ENCODE results near the gene BTBD2. TPM values are rescaled to one million over a fixed set of nuclear protein-coding genes. Genes with fewer than 3 reads are reported as not detected.
"Not testable (repeated sequence)": the region's sequence is repeated elsewhere in the genome, so short reads cannot be mapped to it uniquely, and the experiment has no call there.

BTBD2 gene
- total RNA-seq, 2 donors from 2014 or later, result 44.6 to 52.1 TPM

- no peak for DNase-seq (ENCODE audit: low spot score)
- intact Hi-C loops (cut with DNase I), result no loop called here
These were observed 22.7 kb downstream of the BTBD2 start for GRCh38 chr19:1992759-1993260.

- intact Hi-C loops (cut with DNase I), result no loop called here
- no peak for DNase-seq (ENCODE audit: low spot score)
These were observed 24.2 kb downstream of the BTBD2 start for GRCh38 chr19:1991018-1991913.

GRCh38 chr19:1990230-1991017 is 25.1 kb downstream of the BTBD2 start:
- no peak for DNase-seq (ENCODE audit: low spot score)
- intact Hi-C loops (cut with DNase I), result no loop called here

GRCh38 chr19:1989513-1990229 is 25.8 kb downstream of the BTBD2 start:
- intact Hi-C loops (cut with DNase I), result no loop called here
- DNase-seq (ENCODE audit: low spot score), result no peak

- DNase-seq (ENCODE audit: low spot score); intact Hi-C loops (cut with DNase I): not testable (repeated sequence)
These were observed 27.1 kb downstream of the BTBD2 start for GRCh38 chr19:1988464-1988863.

GRCh38 chr19:1987197-1988187 is 28.0 kb downstream of the BTBD2 start:
- no peak for DNase-seq (ENCODE audit: low spot score)
- intact Hi-C loops (cut with DNase I), result no loop called here

- no peak for DNase-seq (ENCODE audit: low spot score)
- intact Hi-C loops (cut with DNase I), result no loop called here
These were observed 29.0 kb downstream of the BTBD2 start for GRCh38 chr19:1986357-1987162.

- intact Hi-C loops (cut with DNase I), result no loop called here
- DNase-seq (ENCODE audit: low spot score), result no peak
These were observed 29.7 kb downstream of the BTBD2 start for GRCh38 chr19:1985588-1986356.

GRCh38 chr19:1984357-1984756 is 31.2 kb downstream of the BTBD2 start:
- DNase-seq (ENCODE audit: low spot score), result no peak
- intact Hi-C loops (cut with DNase I), result no loop called here

- DNase-seq (ENCODE audit: low spot score), result no peak
- intact Hi-C loops (cut with DNase I), result loop anchor here in 1 of 2 donors (2.0 kb wide), 1 partner anchor 158 kb away; no protein-coding TSS in a partner anchor
These were observed 34.3 kb downstream of the BTBD2 start for GRCh38 chr19:1981253-1981652.

- intact Hi-C loops (cut with DNase I), result loop anchor here in 1 of 2 donors (2.0 kb wide), 1 partner anchor 158 kb away; no protein-coding TSS in a partner anchor
- DNase-seq (ENCODE audit: low spot score), result no peak
These were observed 34.7 kb downstream of the BTBD2 start for GRCh38 chr19:1980809-1981181.

- intact Hi-C loops (cut with DNase I), result loop anchor here in 1 of 2 donors (2.0 kb wide), 1 partner anchor 157 kb away; no protein-coding TSS in a partner anchor
- no peak for DNase-seq (ENCODE audit: low spot score)
These were observed 35.3 kb downstream of the BTBD2 start for GRCh38 chr19:1980091-1980808.

- DNase-seq (ENCODE audit: low spot score), result no peak
- intact Hi-C loops (cut with DNase I), result loop anchor here in 1 of 2 donors (2.0 kb wide), 1 partner anchor 157 kb away; no protein-coding TSS in a partner anchor
These were observed 35.9 kb downstream of the BTBD2 start for GRCh38 chr19:1979642-1980041.

GRCh38 chr19:1979017-1979416 is 36.5 kb downstream of the BTBD2 start:
- intact Hi-C loops (cut with DNase I), result no loop called here
- no peak for DNase-seq (ENCODE audit: low spot score)

- intact Hi-C loops (cut with DNase I), result no loop called here
- no peak for DNase-seq (ENCODE audit: low spot score)
These were observed 37.1 kb downstream of the BTBD2 start for GRCh38 chr19:1978346-1978894.

- DNase-seq (ENCODE audit: low spot score), result no peak
- intact Hi-C loops (cut with DNase I), result no loop called here
These were observed 38.4 kb downstream of the BTBD2 start for GRCh38 chr19:1977120-1977519.
